Activated T-helper 1 cell treated with anti-CD3 and anti-CD28 coated beads, Interleukin-12 subunit alpha, Interleukin-12 subunit beta, Interleukin-2, Interleukin-4 antibody, amounts not matched to agents 30 ng/mL and 10 ng/mL and 1 ng/mL, durations not matched to agents 14 hours and 24 hours and 36 hours (primary cell): Measurements from ENCODE around the gene GPC3. TPM values are rescaled to one million over a fixed set of nuclear protein-coding genes. Genes with fewer than 3 reads are reported as not detected.

Experiments
- DNase-seq: peaks from one replicate; pipeline ENCODE4 v3.0.0; 2021; ENCODE audit warnings: low spot score
- H3K27ac Mint-ChIP-seq: one replicate; pipeline ENCODE4 v1.8.0; 2021; ENCODE audit warnings: mild to moderate bottlenecking, mixed read lengths
- H3K27me3 Mint-ChIP-seq: one replicate; pipeline ENCODE4 v1.8.0; 2022; ENCODE audit warnings: mild to moderate bottlenecking, moderate library complexity, mixed read lengths; ENCODE audit not compliant: insufficient read depth
- H3K36me3 Mint-ChIP-seq: one replicate; pipeline ENCODE4 v1.8.0; 2021; ENCODE audit warnings: low read depth, mixed read lengths
- H3K4me1 Mint-ChIP-seq: one replicate; pipeline ENCODE4 v1.8.0; 2021; ENCODE audit warnings: low read depth, mixed read lengths
- H3K4me3 Mint-ChIP-seq: one replicate; pipeline ENCODE4 v1.8.0; 2021; ENCODE audit warnings: mild to moderate bottlenecking, moderate library complexity, mixed read lengths
- H3K9me3 Mint-ChIP-seq: one replicate; pipeline ENCODE4 v1.8.0; 2021; ENCODE audit warnings: mixed read lengths
- intact Hi-C: fragments of 100-400 bp; cut with micrococcal nuclease; formaldehyde crosslinking; loops from one replicate; pipeline ENCODE4 v1.15.1; 2024
- total RNA-seq: library from RNA; stranded (reverse); gene quantifications from 2 replicates; pipeline ENCODE4 v1.2.3, GENCODE V29; 2022

The GPC3 gene
- total RNA-seq, 1 donor from 2014 or later, result 0.39 TPM

GRCh38 chrX:133953785-133954355 lies 31.5 kb downstream of the GPC3 start:
- Mint-ChIP-seq H3K4me3 (no peak overlapping the region), H3K9me3 (peaks cover 5% of the 10 kb centered on the region), H3K4me1 (no peaks in the 10 kb centered on the region), H3K27me3 (peaks cover 8% of the 10 kb centered on the region), H3K36me3 (no peaks in the 10 kb centered on the region), H3K27ac (no peak overlapping the region)
- intact Hi-C loops, result no loop called here
- DNase-seq, result no peak

- intact Hi-C loops, result no loop called here
- Mint-ChIP-seq H3K4me3 (no peak overlapping the region), H3K36me3 (no peaks in the 10 kb centered on the region), H3K4me1 (no peaks in the 10 kb centered on the region), H3K27ac (no peak overlapping the region), H3K9me3 (peaks cover 5% of the 10 kb centered on the region), H3K27me3 (peaks cover 8% of the 10 kb centered on the region)
- DNase-seq, result no peak
Observed at GRCh38 chrX:133953078-133953477, 32.3 kb downstream of the GPC3 start.

- Mint-ChIP-seq H3K27ac (no peak overlapping the region), H3K4me1 (no peaks in the 10 kb centered on the region), H3K9me3 (peaks cover 5% of the 10 kb centered on the region), H3K4me3 (no peak overlapping the region), H3K36me3 (no peaks in the 10 kb centered on the region), H3K27me3 (peaks cover 10% of the 10 kb centered on the region)
- no peak for DNase-seq
- intact Hi-C loops, result no loop called here
Observed at GRCh38 chrX:133951098-133951497, 34.3 kb downstream of the GPC3 start.

- H3K4me3 Mint-ChIP-seq, result no peak overlapping the region
- no peak for DNase-seq
- peaks cover 6% of the 10 kb centered on the region for H3K27me3 Mint-ChIP-seq
- no peaks in the 10 kb centered on the region for H3K36me3 Mint-ChIP-seq
- H3K27ac Mint-ChIP-seq, result no peak overlapping the region
- H3K9me3 Mint-ChIP-seq, result peaks cover 5% of the 10 kb centered on the region
- H3K4me1 Mint-ChIP-seq, result no peaks in the 10 kb centered on the region
- intact Hi-C loops, result no loop called here
Observed at GRCh38 chrX:133950214-133950613, 35.2 kb downstream of the GPC3 start.

- Mint-ChIP-seq H3K4me3 (no peak overlapping the region), H3K9me3 (peaks cover 4% of the 10 kb centered on the region), H3K27me3 (peaks cover 6% of the 10 kb centered on the region), H3K4me1 (no peaks in the 10 kb centered on the region), H3K36me3 (no peaks in the 10 kb centered on the region), H3K27ac (no peak overlapping the region)
- intact Hi-C loops, result no loop called here
- DNase-seq, result no peak
Observed at GRCh38 chrX:133948895-133949294, 36.5 kb downstream of the GPC3 start.

- H3K27me3 Mint-ChIP-seq, result peaks cover 6% of the 10 kb centered on the region
- intact Hi-C loops, result no loop called here
- DNase-seq, result no peak
- no peaks in the 10 kb centered on the region for H3K36me3 Mint-ChIP-seq
- H3K27ac Mint-ChIP-seq, result no peak overlapping the region
- no peaks in the 10 kb centered on the region for H3K9me3 Mint-ChIP-seq
- H3K4me1 Mint-ChIP-seq, result no peaks in the 10 kb centered on the region
- H3K4me3 Mint-ChIP-seq, result no peak overlapping the region
Observed at GRCh38 chrX:133947996-133948395, 37.4 kb downstream of the GPC3 start.

GRCh38 chrX:133947022-133947421 lies 38.4 kb downstream of the GPC3 start:
- no peak for DNase-seq
- Mint-ChIP-seq H3K9me3 (no peaks in the 10 kb centered on the region), H3K4me3 (no peak overlapping the region), H3K27ac (no peak overlapping the region), H3K27me3 (peaks cover 2% of the 10 kb centered on the region), H3K4me1 (no peaks in the 10 kb centered on the region), H3K36me3 (no peaks in the 10 kb centered on the region)
- intact Hi-C loops, result no loop called here

GRCh38 chrX:133943507-133943906 lies 41.9 kb downstream of the GPC3 start:
- no peak for DNase-seq
- H3K4me3 Mint-ChIP-seq, result no peak overlapping the region
- intact Hi-C loops, result no loop called here
- H3K4me1 Mint-ChIP-seq, result no peaks in the 10 kb centered on the region
- H3K36me3 Mint-ChIP-seq, result no peaks in the 10 kb centered on the region
- no peak overlapping the region for H3K27ac Mint-ChIP-seq
- no peaks in the 10 kb centered on the region for H3K9me3 Mint-ChIP-seq
- H3K27me3 Mint-ChIP-seq, result peaks cover 2% of the 10 kb centered on the region

- H3K4me3 Mint-ChIP-seq, result no peak overlapping the region
Observed at GRCh38 chrX:133939655-133940302, 45.6 kb downstream of the GPC3 start.

GRCh38 chrX:133938530-133938929 lies 46.9 kb downstream of the GPC3 start:
- Mint-ChIP-seq H3K9me3 (no peaks in the 10 kb centered on the region), H3K4me1 (no peaks in the 10 kb centered on the region), H3K4me3 (no peak overlapping the region), H3K27ac (no peak overlapping the region), H3K27me3 (no peaks in the 10 kb centered on the region), H3K36me3 (no peaks in the 10 kb centered on the region)
- intact Hi-C loops, result no loop called here
- no peak for DNase-seq

More at GRCh38 chrX:133939655-133940302, 45.6 kb downstream of the GPC3 start:
- Mint-ChIP-seq H3K27ac (no peak overlapping the region), H3K36me3 (no peaks in the 10 kb centered on the region), H3K27me3 (no peaks in the 10 kb centered on the region), H3K4me1 (no peaks in the 10 kb centered on the region), H3K9me3 (no peaks in the 10 kb centered on the region)
- intact Hi-C loops, result no loop called here
- no peak for DNase-seq

- no peaks in the 10 kb centered on the region for H3K27me3 Mint-ChIP-seq
- intact Hi-C loops, result no loop called here
- no peak for DNase-seq
- no peaks in the 10 kb centered on the region for H3K4me1 Mint-ChIP-seq
- H3K27ac Mint-ChIP-seq, result no peak overlapping the region
- H3K36me3 Mint-ChIP-seq, result no peaks in the 10 kb centered on the region
- H3K9me3 Mint-ChIP-seq, result no peaks in the 10 kb centered on the region
- H3K4me3 Mint-ChIP-seq, result no peak overlapping the region
Observed at GRCh38 chrX:133937022-133937421, 48.4 kb downstream of the GPC3 start.

- intact Hi-C loops, result no loop called here
Observed at GRCh38 chrX:133935076-133935475, 50.3 kb downstream of the GPC3 start.

GRCh38 chrX:133933316-133933715 lies 52.1 kb downstream of the GPC3 start:
- no peak overlapping the region for H3K4me3 Mint-ChIP-seq
- no peak overlapping the region for H3K27ac Mint-ChIP-seq
- H3K9me3 Mint-ChIP-seq, result no peaks in the 10 kb centered on the region
- no peaks in the 10 kb centered on the region for H3K36me3 Mint-ChIP-seq
- no peaks in the 10 kb centered on the region for H3K4me1 Mint-ChIP-seq
- intact Hi-C loops, result no loop called here
- no peak for DNase-seq
- H3K27me3 Mint-ChIP-seq, result no peaks in the 10 kb centered on the region

More at GRCh38 chrX:133935076-133935475, 50.3 kb downstream of the GPC3 start:
- no peaks in the 10 kb centered on the region for H3K27me3 Mint-ChIP-seq
- no peaks in the 10 kb centered on the region for H3K36me3 Mint-ChIP-seq
- DNase-seq, result no peak
- no peaks in the 10 kb centered on the region for H3K4me1 Mint-ChIP-seq
- H3K27ac Mint-ChIP-seq, result no peak overlapping the region
- no peak overlapping the region for H3K4me3 Mint-ChIP-seq
- H3K9me3 Mint-ChIP-seq, result no peaks in the 10 kb centered on the region
